Activated gamma-delta T cell (primary cell): ENCODE measurements around the gene COPS4.

Experiments
- DNase-seq: peaks from one replicate; lab custom pipeline; 2025; lab: John Stamatoyannopoulos, UW

The COPS4 gene

DNA sequence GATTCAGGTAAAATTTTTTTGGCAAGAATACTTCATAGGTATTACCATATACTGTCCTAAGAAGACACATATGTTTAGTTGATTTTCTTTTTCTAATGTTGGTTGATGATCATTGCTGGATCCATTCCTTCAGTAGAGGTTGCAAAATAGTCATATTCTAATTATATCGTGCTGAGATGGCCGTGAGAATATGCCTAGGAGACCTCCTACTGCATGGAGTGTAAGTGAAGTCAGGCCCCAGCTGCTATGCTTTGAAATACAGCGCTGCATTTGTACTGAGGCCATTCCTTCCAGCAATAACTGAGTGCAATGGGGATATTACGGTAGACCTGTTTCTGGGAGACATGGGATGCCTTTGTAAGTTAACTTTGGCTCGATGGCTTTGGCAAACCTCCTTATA lies 86.3 kb downstream of the COPS4 start:
- DNase-seq: no peak

DNA sequence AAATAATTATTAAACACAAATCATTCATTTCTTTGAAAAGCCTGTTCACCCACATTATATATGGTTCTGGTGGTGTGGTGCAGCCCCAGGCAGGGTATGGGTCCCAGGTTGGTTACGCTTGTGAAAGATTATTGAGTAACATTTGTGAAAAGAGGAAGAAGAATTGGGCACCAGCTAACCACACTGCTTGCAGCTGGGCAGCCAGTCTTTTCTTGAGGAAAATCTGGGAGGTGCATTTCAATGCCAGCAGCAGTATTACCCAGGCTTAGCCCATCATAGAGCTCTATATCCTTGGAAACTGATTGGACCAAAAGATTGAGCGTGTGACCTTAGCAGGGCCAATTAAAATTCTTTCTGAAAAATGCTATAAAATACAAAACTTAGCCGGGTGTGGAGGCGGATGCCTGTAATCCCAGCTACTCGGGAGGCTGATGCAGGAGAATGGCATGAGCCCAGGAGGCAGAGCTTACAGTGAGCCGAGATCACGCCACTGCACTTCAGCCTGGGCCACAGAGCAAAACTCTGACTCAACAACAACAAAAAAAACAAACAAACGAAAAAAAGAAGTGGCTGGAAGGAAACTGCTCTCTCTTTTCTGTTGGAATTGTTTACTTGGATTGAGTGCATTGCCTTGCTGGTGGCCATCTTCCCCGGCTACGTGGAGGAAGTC lies 89.3 kb downstream of the COPS4 start:
- DNase-seq: no peak
